GM18505 (cell line): ENCODE data around the gene ITGAE.

Experiments used
- ATAC-seq: cut with Tn5 transposase; IDR thresholded peaks from one replicate; pipeline ENCODE4 v1.9.1; 2021; ENCODE audit not compliant: unreplicated experiment
- POLR2A ChIP-seq: IDR thresholded peaks from 4 replicates; pipeline ENCODE4 v1.6.1; 2011; ENCODE audit warnings: borderline replicate concordance; ENCODE audit not compliant: insufficient read depth, insufficient read length; ENCODE audit errors: extremely low read depth

The ITGAE gene

DNA sequence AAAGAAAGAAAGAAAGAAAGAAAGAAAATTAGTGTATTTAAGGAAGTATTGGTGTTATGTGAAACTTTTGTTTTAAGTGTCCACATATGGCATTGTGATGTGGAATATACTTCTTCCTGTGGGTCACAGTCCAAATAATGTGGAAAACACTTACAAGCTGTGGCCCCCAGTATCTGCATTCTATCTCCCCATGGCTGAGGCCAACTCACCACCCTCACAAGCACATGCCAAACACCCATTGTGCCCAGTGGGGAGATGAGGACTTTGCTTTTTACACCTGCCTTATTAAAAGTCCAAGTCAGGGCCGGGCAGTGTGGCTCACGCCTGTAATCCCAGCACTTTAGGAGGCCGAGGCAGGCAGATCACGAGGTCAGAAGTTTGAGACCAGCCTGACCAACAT lies 101.0 kb downstream of the ITGAE start:
- no peak for TF ChIP-seq POLR2A
- ATAC-seq: no peak

GRCh38 chr17:3698139-3698538 lies 102.8 kb downstream of the ITGAE start:
- ATAC-seq: no peak
- TF ChIP-seq POLR2A: no peak

DNA sequence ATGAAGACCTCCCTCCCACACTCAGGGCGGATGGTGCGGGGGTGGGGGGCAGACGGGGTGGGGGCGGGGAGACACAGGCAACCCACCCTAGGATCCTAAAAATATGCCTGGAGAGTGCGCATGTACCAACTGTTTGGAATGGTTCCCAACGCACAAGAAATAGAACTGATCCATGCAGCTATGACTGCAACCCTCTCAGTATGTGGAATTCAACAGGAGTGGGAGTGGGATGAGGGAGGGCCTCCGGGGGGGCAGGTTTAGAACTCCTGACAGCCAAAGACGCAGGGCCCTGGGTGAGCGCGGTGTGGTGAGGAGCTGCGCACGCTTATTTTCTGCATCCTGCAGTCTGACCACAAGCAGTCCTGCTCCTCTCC lies 103.9 kb downstream of the ITGAE start:
- no peak for TF ChIP-seq POLR2A
- ATAC-seq: no peak

GRCh38 chr17:3695723-3696411 lies 105.1 kb downstream of the ITGAE start, which contains the start of gene P2RX5:
P2RX5 (minus strand) TSS chr17:3696155; CDS start chr17:3696005, 150 bp downstream.
- no peak for ATAC-seq
- peak; percentile 72 for TF ChIP-seq POLR2A

DNA sequence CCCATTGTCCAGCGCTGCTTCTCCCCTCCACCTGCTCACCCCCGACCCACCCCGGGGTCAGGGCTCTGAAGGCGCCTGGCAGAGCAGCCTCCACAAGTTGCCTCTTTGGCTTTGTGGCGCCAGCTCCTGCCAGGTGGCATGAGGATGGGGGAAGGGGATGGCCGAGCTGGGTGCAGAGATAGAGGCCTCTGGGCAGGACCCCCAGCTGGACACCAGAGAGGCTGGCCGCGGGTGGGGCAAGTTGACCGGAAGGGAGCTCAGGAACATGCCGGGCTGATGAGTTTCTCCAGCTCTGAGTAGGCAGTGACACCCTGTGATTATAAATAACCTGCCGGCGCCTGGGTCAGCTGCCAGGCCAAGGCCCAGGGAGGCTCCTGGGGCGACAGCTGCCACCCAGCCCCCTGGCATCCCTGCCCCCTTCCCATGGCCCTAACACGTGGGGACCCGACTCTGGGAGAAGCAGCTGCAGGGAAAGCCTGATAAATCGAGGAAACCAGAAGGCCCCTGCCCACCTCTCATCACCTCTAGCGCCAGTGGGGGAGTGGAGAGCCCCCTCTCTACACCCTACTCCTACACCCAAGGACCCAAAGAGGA lies 105.8 kb downstream of the ITGAE start:
- TF ChIP-seq POLR2A: no peak
- ATAC-seq: no peak

GRCh38 chr17:3693829-3694231 lies 107.2 kb downstream of the ITGAE start:
- peak; percentile 35 for ATAC-seq
- TF ChIP-seq POLR2A: no peak

- ATAC-seq: no peak
- no peak for TF ChIP-seq POLR2A
These were observed 107.8 kb downstream of the ITGAE start for GRCh38 chr17:3693141-3693540.

DNA sequence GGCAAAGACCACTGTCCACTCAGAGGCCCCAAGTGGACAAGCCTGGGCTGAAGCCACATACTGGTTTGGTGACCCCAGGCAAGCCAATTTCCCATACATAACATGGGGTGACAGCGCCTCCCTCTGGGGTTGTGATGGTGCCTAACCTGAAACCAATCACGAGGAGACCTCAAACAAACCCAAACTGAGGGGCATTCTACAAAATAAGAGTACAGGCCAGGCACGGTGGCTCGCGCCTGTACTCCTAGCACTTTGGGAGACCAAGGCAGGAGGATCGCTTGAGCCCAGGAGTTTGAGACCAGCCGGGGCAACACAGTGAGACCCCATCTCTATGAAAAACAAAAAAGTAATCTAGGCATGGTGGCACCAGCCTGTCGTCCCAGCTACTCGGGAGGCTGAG lies 108.6 kb downstream of the ITGAE start:
- no peak for ATAC-seq
- no peak for TF ChIP-seq POLR2A

DNA sequence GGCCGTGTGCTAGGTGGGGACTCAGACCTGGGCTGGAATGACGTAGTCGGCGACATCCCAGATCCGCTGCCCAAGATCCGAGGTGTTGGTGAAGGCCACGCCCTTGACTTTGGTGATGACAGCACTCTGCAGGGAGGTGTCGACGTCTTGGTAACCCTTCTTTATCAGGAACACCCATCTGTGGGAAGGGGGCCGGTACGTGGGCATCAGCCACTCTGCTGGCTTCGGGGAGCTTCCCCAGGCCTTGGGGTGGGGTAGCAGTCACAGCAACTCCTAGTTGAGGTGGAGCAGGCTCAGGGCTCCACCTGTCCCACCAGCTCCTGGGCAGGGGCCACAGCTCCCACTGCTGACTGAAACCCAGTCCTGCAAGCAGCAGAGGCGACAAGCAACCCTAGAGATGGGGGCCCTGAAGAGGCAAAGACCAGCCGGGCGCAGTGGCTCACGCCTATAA lies 109.3 kb downstream of the ITGAE start:
- no peak for TF ChIP-seq POLR2A
- ATAC-seq: no peak

GRCh38 chr17:3690094-3690715 lies 110.8 kb downstream of the ITGAE start:
- no peak for ATAC-seq
- TF ChIP-seq POLR2A: no peak

- no peak for ATAC-seq
- no peak for TF ChIP-seq POLR2A
These were observed 111.5 kb downstream of the ITGAE start for GRCh38 chr17:3689262-3690093.

DNA sequence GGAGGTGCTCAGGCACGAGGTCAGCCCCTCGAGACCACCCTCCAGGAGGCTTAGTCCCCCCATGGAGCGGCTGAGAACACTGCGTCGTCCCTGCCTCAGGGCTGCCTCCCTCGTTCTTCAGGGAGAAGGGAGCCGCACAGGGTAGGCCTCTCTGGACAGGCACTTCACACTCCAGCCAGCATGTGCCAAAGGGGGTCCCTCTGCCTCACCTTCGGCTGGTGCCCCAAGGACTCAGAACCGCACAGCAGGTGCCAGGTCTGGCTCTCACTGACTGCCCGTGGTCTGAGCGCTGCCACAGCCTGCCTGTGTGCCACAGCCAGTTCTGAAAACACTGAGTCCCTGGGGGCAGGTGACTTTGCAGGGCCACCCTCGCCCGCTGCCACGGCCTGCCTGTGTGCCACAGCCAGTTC lies 112.1 kb downstream of the ITGAE start:
- ATAC-seq: no peak
- no peak for TF ChIP-seq POLR2A

- ATAC-seq: no peak
- TF ChIP-seq POLR2A: no peak
These were observed 112.9 kb downstream of the ITGAE start for GRCh38 chr17:3688027-3688553.
